ENCODE measurements around the gene DOCK2.

DNA sequence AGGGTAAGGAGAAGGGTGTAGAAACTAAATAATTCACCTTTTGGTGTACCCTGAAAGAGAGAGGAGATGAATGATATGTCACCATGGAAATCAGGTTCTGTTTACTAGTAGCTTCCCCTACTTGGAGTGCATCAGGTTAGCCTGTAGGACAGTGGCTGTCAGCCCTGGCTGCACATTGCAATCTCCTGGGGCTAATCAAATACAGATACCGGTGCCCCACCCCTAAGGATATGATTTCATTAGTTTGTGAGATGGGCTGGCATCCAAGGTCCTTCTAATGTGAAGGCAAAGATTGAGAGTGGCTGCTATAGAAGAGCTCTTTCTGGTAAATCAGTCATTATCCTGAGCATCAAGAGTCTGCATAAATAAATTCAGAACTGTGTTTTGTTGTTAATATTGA is 296.1 kb downstream of the DOCK2 start:
- TF ChIP-seq, protein P1, sequence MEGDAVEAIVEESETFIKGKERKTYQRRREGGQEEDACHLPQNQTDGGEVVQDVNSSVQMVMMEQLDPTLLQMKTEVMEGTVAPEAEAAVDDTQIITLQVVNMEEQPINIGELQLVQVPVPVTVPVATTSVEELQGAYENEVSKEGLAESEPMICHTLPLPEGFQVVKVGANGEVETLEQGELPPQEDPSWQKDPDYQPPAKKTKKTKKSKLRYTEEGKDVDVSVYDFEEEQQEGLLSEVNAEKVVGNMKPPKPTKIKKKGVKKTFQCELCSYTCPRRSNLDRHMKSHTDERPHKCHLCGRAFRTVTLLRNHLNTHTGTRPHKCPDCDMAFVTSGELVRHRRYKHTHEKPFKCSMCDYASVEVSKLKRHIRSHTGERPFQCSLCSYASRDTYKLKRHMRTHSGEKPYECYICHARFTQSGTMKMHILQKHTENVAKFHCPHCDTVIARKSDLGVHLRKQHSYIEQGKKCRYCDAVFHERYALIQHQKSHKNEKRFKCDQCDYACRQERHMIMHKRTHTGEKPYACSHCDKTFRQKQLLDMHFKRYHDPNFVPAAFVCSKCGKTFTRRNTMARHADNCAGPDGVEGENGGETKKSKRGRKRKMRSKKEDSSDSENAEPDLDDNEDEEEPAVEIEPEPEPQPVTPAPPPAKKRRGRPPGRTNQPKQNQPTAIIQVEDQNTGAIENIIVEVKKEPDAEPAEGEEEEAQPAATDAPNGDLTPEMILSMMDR (conservative IDR thresholded peaks at IDR 0.05; ENCODE audit: low read depth, low read length) = no peak
- TF ChIP-seq EZH2phosphoT487 (IDR thresholded peaks at IDR 0.05; ENCODE audit: borderline replicate concordance, low read length) = no peak
- TF ChIP-seq EZH2 (IDR thresholded peaks at IDR 0.05; ENCODE audit: low read length, unreplicated experiment) = no peak

All from PC-3 (cell line).